HG02840 (cell line): Measurements from ENCODE around the gene CRIP2.

Experiments
- ATAC-seq: cut with Tn5 transposase; IDR thresholded peaks from one replicate; pipeline ENCODE4 v1.9.1; 2021; ENCODE audit warnings: mild to moderate bottlenecking, moderate library complexity, moderate number of reproducible peaks; ENCODE audit not compliant: unreplicated experiment, low FRiP score

Gene CRIP2

DNA sequence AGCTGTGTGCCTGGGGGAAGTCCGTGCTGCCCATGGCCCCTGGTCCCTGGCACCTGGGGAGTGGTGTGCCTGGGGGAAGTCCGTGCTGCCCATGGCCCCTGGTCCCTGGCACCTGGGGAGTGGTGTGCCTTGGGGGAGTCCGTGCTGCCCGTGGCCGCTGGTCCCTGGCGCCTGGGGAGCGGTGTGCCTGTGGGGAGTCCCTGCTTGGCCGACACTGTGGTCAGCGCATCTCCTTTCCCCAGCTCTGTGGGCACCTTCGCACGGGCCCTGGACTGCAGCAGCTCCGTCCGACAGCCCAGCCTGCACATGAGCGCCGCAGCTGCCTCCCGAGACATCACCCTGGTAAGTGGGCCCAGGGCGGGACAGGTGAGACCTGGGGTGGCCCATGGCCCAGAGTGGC, 14.5 kb upstream of the CRIP2 start:
- ATAC-seq: no peak

DNA sequence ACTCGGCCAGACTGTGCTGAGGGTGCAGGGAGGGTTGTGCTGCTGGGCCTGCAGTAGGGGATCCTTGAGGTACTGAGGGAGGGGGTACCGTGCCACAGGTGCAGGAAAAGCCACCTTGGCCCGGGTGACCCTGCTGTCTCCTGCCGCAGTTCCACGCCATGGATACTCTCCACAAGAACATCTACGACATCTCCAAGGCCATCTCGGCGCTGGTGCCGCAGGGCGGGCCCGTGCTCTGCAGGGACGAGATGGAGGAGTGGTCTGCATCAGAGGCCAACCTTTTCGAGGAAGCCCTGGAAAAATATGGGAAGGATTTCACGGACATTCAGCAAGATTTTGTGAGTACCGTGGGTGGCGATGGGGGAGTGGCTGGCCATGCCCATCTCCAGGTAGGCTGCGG, 14.0 kb upstream of the CRIP2 start:
- ATAC-seq: no peak

DNA sequence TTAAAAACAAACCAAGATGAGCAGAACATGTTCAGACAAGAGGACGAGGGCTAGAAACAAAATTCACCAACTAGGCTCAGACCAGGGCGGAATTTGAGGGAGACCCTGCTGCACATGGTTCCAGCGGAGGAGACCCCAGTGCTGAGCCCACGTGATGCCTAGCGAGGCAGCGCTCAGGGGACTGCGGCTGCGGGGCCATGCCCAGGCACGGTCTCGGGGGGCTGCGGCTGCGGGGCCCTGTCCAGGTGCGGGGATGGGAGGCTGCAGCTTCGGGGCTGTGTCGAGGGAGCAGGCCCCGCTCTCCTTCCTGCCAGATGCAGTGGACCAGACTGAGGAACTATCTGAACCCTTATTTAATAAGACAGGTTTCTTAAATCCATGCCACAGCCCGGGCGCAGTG, 12.7 kb upstream of the CRIP2 start:
- ATAC-seq: no peak

DNA sequence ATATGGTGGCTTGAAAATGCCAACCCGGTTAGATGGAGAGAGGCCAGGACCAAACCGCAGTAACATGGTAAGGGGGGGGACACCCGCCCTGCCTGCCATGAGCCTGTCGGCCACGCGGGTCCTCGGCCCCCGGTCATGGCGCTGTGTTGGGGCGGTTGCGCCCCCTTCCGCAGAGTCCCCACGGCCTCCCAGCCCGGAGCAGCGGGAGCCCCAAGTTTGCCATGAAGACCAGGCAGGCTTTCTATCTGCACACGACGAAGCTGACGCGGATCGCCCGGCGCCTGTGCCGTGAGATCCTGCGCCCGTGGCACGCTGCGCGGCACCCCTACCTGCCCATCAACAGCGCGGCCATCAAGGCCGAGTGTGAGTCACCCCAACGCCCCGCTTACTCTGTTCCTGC, 10.1 kb upstream of the CRIP2 start:
- ATAC-seq: no peak

DNA sequence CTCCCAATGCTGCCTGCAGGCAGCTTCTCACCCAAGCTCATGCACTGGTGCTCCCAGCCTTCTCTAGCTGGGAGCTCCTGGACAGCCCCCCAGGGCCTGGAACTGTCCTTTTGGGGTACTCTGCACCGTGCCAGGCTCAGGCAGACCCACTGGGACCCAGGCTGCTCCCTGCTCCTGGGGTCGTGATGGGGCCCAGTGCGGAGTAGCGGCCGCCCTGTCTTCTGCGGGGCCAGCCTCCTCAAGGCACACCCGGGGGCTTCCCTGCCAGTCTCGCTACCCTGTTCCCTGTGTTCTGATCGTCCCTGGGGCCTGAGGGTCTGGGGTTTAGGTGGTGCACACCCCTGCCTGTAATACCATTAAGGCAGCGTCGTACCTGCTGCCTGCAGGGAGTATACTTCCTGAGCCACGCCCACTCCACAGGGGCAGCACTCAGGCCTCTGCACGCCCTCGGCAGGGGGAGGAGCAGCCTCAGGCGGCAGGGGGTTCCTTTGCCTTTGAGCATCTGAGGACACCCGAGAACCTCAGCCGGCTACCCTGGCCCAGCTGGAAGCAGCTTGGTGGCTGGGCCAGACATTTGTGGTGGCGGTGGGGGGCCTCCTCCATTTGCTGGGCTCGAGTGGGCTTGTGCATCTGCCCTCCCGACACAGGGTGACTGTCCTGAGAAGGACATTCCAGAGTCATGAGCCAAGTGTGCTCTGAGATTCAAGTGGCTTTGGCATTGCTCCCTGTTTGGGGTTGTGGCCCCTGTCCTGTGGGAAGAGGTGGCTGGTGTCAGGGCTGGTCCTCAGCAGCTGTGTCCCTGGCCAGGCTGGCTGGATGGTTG, 9.2 kb upstream of the CRIP2 start:
- no peak for ATAC-seq

DNA sequence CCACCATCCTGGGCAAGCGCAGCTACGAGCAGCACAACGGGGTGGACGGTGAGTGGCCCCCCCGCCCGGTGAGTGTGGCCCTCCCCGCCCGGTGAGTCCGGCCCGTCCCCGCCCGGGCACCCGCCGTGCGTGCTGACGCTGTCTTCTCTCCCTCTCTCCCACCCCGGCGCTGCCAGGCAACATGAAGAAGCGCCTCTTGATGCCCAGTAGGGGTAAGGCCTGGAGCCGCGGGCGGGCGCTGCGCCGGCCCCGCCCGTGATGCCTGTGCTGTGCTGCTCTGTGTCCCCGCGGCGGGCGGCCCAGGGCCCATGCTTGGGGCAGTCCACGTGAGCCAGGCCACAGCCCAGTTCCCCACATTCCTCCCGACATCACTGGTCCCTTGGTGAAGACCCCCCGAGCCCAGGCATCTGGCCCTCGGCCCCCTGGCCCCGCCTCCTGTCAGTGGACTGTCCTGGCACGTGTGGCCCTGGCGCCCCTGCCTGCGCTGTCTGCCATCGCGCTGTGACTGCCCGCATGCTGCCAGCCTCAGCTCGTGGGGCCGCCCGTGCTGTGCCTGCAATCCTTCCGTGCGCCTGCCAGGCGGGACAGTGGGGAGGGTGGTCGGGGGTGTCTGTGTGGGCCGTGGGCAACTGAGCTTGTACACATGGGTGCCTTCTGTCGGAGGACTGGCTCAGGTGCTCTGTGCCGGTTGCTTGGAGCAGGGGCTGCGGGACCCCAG, 7.9 kb upstream of the CRIP2 start:
- no peak for ATAC-seq

DNA sequence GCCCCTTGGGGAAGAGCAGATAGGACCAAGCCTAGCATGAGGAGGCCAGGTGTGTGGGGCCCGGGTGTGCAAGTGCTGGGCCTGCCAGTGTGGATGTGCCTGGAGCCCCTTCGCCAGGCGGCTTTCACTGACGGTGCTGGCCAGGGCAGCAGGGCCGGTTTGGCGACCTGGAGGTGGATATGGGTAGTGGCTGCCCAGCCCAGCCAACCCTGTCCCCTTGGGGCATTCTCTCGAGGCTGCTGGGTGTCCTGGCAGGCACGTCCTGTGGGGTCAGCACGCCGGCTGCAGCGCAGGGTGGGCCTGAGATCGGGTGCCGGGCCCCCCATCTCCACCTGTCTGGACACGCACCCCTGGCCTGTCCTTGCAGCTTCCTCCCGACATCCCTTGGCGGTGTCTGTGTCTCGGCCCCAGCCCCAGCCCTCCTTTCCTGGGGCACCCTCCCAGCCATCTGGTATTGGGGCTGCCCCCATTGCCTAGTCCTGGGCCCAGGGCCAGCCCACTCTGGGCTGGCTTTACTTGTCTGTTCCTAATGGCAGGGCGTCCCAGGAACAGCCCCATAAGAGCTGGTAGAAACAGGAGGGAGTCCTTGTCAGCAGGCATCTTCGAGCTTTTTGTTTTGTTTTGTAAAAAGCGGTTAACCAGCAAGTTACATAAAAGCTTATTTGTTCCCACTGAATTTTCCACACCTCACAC, 7.2 kb upstream of the CRIP2 start:
- no peak for ATAC-seq

DNA sequence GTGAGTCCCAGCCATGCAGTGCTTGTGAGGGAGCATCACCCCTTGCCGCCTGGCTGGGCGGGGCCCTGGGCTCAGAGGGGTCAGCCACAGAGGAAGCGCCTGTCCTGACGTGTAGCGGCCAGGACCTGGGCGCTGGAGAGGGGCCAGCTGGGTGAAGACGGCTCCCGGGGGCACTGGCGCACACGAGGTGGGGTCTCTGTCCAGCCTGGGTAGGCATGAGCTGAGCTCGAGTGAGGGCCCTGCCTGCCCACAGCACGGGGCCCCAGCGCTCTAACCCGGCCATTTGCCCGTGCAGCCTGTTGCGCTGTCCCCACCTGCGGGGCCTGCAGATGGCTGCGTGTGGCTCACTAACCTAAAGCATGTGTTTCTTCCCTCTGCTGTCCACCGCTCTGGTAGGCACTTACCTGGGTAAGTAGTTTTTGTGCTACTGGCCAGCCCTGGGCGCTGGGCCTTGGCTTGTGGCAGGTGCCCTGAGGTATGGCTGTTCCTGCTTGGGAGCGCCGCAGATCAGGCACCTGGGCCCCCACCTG, 6.6 kb upstream of the CRIP2 start:
- ATAC-seq: no peak

DNA sequence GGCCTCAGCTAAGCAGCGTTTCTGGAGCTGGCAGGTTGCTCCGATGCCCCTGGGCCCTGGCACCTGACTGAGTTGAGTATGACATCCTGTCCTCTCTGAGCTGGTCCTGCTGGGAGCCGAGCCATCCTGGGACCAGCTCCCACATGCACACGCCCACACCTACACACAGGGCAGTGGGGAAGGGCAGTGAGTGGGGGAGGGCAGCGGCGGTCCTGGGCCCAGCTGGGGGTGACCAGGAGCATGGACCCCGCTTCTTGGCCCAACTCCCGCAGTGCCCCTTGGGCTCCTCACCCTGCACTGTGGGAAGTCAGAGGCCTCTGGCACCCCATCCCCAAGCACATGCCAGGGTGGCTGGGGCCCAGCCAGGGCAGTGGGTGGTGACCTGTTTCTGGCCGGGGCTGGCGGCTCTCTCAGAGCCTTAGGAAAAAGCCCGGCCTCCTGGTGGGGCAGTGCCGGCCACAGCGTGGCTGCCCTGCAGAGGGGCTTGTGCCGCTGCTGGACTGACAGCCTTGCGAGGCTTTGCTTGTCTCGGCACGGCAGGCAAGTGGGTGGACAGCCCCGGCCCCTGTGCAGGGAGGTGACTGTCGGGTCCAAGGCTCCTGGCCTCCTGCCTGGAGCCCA, 5.9 kb upstream of the CRIP2 start:
- no peak for ATAC-seq

DNA sequence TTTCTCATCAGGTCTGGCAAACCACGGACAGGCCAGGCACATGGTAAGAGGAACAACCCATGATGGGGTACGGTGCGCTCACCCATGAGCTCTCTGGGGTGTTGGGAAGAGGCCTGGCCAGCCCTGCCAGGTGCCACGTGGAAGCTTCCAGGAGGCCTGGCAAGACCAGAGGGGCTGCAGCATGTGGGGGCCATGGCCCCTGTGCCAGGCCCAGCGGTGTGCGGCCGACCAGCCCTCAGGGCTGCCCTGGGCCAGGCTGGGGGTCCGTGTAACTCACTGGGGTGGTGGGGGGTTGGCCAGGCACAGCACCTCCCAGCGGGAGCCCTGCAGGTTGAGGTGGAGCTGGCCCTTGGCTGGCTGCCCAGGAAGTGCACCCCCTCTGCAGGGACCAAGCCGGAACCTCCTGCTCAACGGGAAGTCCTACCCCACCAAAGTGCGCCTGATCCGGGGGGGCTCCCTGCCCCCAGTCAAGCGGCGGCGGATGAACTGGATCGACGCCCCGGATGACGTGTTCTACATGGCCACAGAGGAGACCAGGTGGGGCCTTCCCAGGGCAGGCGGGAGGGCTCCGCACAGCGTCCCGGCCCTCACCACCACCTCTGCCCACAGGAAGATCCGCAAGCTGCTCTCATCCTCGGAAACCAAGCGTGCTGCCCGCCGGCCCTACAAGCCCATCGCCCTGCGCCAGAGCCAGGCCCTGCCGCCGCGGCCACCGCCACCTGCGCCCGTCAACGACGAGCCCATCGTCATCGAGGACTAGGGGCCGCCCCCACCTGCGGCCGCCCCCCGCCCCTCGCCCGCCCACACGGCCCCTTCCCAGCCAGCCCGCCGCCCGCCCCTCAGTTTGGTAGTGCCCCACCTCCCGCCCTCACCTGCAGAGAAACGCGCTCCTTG, 4.9 kb upstream of the CRIP2 start:
- ATAC-seq: no peak

DNA sequence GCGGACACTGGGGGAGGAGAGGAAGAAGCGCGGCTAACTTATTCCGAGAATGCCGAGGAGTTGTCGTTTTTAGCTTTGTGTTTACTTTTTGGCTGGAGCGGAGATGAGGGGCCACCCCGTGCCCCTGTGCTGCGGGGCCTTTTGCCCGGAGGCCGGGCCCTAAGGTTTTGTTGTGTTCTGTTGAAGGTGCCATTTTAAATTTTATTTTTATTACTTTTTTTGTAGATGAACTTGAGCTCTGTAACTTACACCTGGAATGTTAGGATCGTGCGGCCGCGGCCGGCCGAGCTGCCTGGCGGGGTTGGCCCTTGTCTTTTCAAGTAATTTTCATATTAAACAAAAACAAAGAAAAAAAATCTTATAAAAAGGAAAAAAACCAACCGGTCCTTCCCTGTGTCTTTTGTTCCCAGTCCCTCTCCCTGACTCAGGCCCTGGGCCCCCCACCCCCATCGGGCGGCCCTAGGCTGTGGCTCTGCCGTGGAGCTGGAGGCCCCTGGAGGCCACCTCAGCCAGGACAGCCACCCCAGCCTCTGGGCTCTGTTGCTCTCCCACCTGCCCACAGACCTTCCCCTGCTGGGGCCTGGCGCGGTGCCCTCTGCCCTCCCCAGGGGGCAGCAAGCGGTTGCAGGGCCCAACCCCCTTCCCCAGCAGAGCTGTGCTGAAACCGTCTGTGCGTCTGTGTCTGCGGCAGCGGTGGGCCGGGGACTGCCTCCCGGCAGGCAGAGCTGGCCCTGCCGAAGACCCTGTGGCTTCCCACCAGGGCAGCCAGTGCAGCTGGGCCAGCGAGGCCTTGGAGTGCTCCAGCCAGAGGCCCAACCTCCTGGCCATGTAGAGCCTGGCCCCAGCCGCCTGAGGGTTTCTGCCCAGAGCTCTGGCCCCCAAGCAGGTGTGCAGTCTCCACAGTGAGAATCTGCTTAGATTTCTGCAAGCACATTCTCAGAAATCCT, 4.0 kb upstream of the CRIP2 start:
- no peak for ATAC-seq

DNA sequence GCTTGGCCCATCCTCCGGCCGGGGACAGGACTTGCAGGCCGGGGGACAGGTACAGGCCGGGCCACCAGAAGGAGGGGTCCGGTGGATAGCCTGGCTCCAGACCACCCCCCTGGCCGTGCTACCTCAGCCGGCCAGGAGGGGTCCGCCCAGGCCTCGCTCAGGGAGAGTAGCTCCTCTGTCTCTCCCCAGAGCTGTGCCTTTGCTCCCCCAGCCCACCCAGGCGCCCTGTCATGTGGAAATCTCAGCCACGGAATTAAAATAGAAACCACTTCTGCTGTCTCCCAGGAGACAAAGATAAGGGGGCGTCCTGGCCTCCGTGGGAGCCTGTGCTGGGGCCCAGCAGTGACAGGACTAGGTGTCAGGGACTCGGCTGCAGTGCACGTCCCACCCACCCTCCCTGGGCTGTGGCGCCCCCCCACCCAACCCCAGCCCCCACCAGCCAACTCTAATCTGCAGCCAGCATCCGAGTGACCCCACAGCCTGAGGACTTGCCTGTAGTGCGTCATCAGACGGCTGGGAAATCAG, 3.3 kb upstream of the CRIP2 start:
- no peak for ATAC-seq

DNA sequence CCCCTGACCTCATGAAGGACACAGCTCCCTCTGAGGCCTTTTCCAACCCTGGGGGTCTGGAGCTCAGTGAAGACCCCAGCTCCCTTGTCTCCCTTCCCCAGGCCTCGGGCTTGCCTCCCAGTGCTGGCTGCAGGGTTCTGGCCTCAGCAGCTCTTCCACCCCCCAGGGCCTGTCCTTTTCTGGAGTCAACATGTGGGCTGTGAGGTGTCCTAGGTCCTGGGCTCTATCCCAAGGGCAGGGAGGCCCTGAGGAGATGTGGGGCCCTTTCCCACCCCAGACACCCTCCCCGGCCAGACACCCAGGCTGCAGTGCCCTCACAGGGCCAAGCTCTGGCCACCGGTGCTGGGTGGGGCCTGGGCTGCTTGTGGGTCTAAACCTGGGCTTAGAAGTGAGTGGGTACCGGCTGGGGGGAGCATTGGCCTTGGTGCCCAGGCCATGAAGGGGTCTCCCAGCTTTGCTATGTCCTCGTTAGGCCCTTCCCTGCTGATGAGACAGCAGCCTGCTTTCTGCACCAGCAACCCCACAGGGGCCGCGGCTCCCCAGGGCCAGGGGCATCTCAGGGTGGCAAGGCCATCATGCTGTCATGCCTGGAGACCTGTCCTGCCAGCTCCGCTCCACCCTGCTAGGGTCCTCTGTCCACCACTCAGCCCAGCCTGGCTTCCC, 2.7 kb upstream of the CRIP2 start:
- ATAC-seq: no peak

DNA sequence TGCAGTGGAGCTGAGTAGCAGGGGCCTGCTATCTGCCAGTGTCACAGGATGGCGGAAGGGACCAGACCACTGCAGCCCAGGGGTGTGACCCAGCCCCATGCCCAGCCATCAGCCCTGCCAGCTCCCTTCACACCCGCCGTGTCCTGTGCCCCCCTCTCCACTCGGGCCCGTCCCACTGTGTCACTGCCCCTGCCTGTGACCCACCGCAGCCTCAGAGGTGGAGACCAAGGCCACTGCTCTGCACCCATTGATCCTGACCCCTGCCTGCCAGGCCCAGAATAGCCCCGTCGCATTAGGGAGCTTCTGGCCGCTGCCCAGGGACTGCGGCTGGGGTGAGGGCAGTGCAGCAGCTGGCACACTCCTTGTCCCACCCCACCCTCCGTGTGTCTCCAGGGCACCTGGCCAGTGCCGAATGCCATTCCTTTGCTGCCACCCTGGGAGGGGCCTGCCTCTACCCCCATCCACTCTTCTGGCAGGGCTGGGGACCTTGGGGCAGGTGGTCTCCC, 2.1 kb upstream of the CRIP2 start:
- no peak for ATAC-seq

DNA sequence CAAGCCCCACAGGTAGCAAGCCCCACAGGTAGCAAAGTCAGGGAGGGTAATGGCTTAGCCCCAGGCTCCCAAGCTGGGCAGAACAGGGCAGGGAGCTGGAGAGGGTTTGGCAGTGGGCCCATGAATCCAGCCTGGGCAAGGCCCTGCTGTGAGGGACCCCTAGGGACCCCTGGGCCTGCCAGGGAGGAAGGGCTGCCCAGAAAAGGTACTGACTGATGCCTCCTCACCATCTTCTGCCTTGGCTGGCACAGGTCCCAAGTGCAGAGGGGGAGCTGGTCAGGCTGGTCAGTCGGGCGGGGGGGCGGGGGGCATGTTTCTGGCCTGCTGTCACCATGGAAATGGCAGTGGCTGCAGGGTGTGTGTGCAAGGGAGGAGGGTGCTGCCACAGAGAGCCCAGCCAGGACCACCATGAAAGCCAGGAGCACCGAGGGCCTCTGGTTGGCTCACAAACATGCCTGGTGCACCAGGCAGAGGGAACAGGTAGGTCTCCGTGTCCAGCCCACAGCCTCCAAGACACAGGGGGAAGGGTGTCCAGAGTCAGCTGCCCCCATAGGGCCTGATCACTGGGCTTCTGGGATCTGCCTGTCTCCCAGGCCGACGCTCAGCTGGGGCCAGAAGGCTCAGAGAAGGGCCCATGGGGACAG, 1.5 kb upstream of the CRIP2 start:
- no peak for ATAC-seq

DNA sequence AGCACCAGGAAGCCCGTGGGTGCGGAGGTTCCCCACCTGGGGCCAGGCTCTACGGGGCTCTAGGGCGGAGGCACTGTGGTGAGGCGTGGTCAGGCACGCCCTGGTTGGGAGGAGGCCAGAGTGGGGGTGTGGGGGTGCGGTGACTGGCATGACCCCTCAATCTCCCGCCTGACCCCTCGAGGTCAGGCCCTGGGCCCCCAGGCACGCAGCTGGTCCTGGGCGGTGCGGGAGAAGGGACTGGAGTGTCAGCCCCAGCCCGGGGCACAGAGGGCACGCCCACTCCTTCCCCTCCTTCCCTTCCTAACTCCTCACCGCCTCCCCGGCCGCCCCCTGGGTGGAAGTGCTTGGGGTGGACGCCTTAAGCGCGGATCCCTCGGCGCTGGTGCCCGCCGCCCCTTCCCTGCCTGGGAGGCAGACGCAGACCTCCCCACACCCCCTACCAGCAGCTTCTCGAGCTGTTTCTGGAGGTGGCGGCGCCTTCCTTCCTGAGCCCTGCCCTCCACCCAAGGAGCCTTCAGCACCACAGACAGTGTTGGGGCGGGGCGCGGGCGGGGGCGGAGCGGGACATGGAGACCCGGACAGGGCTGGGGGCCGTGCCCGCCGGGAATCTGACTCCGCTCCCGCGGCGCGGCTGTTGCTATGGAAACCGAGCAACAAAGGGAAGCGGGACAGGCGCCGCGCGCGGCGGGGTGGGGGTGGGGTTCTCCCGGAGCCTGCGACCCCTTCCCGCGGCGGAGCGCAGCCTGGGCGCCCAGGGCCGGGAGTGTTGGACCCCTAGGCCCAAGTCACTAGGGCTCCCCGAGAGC, 741 bp upstream of the CRIP2 start:
- no peak for ATAC-seq
